ENCODE measurements around the gene RNF220.

Gene RNF220

DNA sequence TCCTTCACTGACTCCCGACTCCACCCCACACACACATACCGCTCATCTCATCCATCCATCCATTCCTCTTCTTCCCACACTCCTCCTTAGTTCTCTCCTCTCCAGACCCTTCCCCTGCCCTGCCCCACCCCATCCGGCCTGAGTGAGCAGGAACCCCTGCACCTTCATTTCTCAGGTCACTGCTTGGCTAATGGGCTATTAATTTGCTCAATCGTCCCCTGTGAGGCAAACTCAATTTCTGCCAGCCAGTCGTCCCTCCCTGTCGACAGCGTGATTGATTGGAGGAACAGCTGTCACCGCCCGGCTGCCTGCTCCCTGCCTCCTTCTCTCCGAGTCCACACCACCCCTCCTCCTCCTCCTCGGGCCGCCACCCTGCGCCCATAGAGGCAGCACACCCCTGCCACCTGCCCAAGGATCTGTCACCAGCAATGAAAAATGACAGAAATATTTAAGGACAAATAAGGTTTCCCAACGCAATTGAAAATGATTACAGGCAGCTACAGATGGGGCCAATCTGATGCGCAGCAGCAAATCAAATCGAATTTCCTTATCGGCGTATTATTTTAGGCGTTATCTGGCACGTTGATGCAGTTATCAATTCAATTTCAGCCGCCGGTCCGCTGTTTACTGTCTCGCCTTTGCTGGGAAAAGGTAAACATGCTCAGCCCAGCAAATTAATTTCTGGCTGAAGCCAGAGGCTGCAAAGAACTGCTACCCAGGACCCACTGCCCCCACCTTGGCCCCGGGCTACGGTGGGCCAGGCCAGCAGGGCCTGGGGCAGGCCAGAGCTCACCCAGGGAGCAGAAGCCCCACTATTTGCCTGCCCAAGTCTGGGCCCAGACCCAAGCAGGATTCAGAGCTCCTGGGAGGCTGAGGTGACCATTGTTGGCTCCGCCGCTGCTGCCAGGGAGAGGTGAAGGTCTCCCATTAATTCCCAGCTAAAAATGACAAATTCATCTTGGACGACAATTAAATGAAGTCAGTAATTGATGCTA is 197.9 kb downstream of the RNF220 start:
- Mint-ChIP-seq H3K27ac (no peak overlapping the region), H3K9me3 (ENCODE audit: low read depth) (no peaks in the 10 kb centered on the region), H3K27me3 (peaks cover 2% of the 10 kb centered on the region), H3K36me3 (no peaks in the 10 kb centered on the region), H3K4me3 (no peak overlapping the region), H3K4me1 (ENCODE audit: low read depth) (no peaks in the 10 kb centered on the region)

DNA sequence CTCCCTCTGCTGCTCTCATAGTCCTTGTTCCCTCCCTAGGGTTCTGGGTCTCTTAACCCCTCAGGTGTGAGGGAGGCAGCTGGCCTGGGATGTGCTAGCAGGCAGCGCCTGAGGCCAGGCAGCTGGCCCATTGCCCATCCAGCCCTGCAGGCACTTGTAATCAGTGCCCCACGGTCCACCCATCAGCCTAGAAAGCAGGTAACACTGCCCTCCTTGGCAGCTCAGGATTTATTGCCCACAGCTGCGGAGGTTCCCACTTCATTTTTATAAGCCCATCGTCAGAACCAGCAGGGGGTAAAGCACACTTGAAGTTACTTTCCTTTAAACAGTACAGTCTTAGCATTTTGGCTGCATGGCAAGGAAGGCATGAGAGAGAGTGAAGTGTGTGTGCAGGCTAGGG is 198.7 kb downstream of the RNF220 start:
- Mint-ChIP-seq H3K27ac (no peak overlapping the region), H3K27me3 (peaks cover 2% of the 10 kb centered on the region), H3K4me1 (ENCODE audit: low read depth) (no peaks in the 10 kb centered on the region), H3K4me3 (no peak overlapping the region), H3K36me3 (no peaks in the 10 kb centered on the region), H3K9me3 (ENCODE audit: low read depth) (no peaks in the 10 kb centered on the region)

DNA sequence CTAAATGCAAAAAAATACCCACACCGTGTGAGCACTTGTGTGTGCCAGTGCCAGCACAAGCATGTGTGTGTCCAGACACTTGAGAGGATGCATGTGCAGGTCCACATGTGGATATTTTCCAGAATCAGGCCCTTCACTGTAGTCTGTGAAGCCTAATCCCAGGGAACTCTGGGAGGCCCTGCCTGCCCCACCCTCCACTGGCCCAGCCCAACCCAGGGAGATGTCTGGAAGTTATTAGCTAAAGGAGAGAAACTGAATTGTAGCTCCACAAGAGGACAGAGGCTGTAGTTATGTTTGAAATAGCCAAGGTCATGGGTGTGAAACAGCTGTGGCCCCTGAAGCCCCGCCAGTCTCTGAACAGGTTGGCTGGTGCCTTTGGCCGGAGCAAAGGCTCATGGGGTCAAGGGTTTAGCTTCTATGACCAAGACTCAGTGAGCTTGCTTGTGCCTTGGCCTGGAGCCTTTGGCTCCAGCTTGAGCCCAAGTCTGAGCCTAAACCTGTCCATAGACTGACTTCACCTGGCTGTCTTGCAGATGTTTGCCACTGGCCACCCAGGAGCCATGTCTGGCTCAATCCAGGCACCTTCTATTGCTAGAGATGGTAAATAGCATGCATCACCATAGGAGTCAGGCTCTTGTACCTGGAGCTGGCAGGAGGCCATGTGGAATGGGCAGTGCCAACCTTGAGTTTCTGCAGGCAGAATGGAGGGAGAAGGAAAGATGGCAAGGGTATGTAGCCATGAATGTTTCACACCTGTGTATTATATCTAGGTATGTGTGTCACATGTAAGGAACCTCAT is 199.3 kb downstream of the RNF220 start:
- Mint-ChIP-seq H3K36me3 (no peaks in the 10 kb centered on the region), H3K9me3 (ENCODE audit: low read depth) (no peaks in the 10 kb centered on the region), H3K27ac (no peak overlapping the region), H3K4me3 (no peak overlapping the region), H3K4me1 (ENCODE audit: low read depth) (no peaks in the 10 kb centered on the region), H3K27me3 (peaks cover 2% of the 10 kb centered on the region)

DNA sequence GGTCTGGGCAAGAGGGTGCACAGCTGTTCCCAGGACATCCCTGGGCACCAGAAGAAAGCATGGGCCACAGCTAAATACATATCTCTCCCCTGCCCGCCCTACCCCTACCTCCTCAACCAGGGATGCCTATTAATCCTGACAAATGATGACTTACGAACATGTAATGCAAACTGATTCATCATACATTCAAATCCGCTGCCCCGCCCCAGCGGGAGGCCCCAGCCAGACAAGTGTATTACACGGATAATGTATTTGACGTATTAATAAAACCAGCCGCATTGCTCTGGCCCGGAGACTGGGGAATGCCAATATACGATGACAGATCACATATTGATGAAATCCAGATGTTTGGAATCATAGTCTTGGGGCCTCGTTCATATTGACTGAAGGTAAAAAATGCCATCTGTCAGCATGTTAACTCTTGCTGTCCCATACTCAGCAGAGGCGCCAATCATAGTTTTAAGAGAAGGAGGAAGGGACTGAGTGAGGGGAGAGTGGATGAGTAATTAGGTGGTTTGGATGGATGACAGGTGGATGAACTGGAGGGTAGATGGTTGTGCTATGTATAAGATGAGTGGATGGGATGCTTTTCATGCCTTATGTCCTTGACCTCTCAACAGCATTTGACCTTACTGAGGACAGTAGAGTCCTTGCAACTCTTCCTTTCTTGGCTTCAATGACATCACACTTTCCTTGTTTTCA is 201.0 kb downstream of the RNF220 start:
- H3K9me3 Mint-ChIP-seq (ENCODE audit: low read depth), result no peaks in the 10 kb centered on the region
- no peaks in the 10 kb centered on the region for H3K4me1 Mint-ChIP-seq (ENCODE audit: low read depth)
- no peaks in the 10 kb centered on the region for H3K36me3 Mint-ChIP-seq
- no peak overlapping the region for H3K4me3 Mint-ChIP-seq
- H3K27ac Mint-ChIP-seq, result no peak overlapping the region
- H3K27me3 Mint-ChIP-seq, result peaks cover 2% of the 10 kb centered on the region

DNA sequence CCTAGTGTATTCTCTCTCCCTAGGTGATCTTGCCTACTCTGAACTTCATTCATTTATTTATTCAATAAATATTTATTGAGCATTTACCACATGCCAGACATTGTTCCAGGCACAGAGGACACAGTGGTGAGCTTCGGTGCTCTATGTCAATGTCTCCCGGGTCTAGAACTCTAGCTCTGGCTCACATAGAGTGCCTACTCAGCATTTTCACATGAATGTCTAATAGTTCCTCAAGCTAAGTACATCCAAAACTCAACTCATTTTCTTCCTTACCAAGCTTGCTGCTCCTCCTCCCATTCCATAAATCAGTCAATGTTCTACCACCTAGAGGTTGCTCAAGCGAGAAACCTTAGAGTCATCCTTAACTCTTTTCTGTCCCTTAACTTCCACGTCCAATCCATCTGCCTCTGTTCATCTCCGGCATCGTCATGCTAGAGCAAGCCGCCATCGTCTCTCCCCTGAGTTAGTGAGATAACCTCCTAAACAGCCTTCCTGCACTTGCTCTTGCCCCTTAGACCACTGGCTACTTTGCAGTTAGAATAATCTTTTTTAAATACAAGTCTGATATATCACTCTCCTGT is 201.7 kb downstream of the RNF220 start:
- Mint-ChIP-seq H3K9me3 (ENCODE audit: low read depth) (no peaks in the 10 kb centered on the region), H3K27ac (no peak overlapping the region), H3K4me3 (no peak overlapping the region), H3K4me1 (ENCODE audit: low read depth) (no peaks in the 10 kb centered on the region), H3K36me3 (no peaks in the 10 kb centered on the region), H3K27me3 (peaks cover 2% of the 10 kb centered on the region)

DNA sequence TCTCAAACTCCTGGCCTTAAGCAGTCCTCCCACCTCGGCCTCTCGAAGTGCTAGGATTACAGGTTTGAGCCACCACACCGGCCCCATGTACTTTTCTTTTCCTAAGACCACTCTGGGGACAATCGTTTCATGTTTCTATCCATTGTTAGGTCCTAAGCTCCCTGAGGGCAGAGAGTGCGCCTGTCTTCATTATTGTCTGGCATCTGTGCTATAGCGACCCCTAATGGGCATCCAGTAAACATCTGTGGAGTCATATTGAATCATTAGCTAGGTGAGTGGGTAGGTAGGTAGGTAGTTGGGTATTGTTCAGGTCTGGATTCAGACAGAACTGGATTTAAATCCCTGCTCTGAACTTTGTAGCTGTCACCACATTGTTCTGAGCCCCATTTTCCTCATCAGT is 203.1 kb downstream of the RNF220 start:
- no peak overlapping the region for H3K27ac Mint-ChIP-seq
- peaks cover 2% of the 10 kb centered on the region for H3K27me3 Mint-ChIP-seq
- no peaks in the 10 kb centered on the region for H3K4me1 Mint-ChIP-seq (ENCODE audit: low read depth)
- H3K9me3 Mint-ChIP-seq (ENCODE audit: low read depth), result no peaks in the 10 kb centered on the region
- no peak overlapping the region for H3K4me3 Mint-ChIP-seq
- no peaks in the 10 kb centered on the region for H3K36me3 Mint-ChIP-seq

DNA sequence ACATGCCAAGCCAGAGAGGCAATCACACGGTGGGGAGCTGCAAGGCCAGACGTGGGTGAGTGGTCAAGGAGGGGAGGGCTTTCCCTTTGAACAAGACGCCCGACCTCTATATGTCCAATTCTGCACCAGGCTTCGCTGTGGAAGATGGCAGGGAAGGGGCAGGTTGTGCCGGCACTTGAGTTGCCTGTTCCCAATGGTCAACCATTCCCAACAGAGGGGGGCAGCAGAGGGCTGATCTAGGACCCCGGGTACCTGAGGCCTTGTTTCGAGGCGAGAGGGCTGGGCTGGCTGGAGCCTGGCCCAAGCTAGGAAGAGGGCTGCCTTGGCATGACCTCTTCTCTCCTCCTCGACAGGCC is 204.3 kb downstream of the RNF220 start:
- Mint-ChIP-seq H3K4me3 (no peak overlapping the region), H3K9me3 (ENCODE audit: low read depth) (no peaks in the 10 kb centered on the region), H3K27ac (no peak overlapping the region), H3K27me3 (peaks cover 2% of the 10 kb centered on the region), H3K4me1 (ENCODE audit: low read depth) (no peaks in the 10 kb centered on the region), H3K36me3 (no peaks in the 10 kb centered on the region)

DNA sequence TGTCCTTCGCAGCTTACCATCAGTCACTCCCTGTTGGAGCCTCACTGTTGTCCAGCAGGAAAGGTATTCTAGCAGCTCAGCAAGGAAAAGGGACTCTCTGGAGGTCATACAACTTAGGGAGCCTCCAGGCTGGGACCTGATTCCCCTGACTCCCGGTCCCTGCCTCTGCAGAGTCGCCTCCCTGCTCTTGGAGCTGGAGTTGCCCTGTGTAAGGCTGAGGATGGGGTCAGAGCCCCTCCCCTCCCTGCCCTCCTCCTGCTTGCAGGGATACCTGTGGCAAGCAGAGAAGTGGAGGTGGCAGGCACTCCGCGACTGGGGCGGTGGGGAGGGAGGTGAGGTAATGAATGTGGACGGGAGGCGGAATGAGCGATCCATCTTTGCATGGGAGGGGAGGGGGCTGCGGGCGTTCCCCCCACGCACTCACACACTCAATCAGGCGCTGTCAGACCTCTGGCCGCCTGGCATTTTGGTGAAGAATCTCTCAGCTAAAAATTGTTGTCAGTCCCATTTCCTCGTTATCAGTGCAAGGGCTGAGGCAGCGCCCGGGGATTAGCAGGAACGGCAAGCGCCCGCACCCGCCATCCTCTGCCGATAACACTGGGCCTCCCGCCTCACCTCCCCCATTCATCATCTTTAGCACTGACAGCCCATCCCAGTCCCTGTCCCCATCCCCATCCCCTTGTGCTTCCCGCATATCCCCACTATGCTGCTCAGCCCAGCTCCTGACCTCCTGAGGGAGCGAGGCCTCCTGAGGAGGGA is 204.9 kb downstream of the RNF220 start:
- Mint-ChIP-seq H3K36me3 (no peaks in the 10 kb centered on the region), H3K27ac (no peak overlapping the region), H3K4me3 (no peak overlapping the region), H3K4me1 (ENCODE audit: low read depth) (no peaks in the 10 kb centered on the region), H3K27me3 (peaks cover 2% of the 10 kb centered on the region), H3K9me3 (ENCODE audit: low read depth) (no peaks in the 10 kb centered on the region)

DNA sequence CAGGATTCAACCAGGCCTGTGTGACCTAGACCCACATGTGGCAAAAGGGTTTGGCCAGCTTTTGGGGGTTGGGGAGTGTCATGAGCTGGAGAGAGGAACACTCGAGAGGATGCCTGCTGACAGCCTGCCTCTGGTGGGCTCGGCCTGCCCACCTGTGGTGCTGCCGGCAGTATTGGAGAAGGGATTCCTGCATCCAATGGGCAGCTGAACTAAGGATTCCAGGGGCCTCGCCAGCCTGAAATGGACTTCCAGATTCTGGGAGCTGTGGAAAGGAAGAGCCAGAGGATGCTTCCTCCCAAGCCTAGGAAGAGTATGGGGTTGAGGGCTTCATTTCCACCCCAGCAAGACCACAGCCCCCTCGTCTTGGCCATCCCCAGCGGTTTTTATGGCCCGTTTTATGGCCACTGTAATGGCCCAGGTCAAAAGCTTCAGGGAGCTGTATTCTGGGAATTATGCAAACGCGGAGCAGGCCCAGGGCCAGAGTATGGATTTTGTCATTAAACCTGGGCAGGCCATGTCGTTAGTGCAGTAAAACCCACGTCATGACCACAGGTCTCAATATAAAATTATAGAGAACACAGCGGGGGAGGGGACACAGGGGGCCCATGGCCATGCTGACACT is 205.6 kb downstream of the RNF220 start:
- Mint-ChIP-seq H3K27me3 (peaks cover 2% of the 10 kb centered on the region), H3K27ac (no peak overlapping the region), H3K9me3 (ENCODE audit: low read depth) (no peaks in the 10 kb centered on the region), H3K4me3 (no peak overlapping the region), H3K4me1 (ENCODE audit: low read depth) (no peaks in the 10 kb centered on the region), H3K36me3 (no peaks in the 10 kb centered on the region)

DNA sequence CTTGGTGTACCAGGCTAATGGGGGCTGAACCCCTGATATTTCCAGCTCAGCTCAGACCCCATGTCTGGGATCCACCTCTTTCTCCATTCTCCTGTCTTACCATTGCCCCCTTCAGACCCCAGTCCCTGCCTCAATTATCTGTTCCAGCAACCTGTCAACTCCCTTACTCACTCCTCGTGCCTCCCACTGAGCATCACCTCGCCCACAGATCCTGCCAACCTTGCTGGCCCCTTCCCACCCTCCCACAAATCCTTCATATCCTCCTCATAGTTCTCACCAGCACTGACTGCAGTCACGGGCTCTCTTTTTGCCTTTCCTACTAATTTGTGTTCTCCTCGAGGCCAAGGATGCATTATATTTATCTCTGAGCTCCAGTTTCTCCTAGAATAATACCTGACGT is 206.4 kb downstream of the RNF220 start:
- H3K27me3 Mint-ChIP-seq, result peaks cover 2% of the 10 kb centered on the region
- H3K27ac Mint-ChIP-seq, result no peak overlapping the region
- H3K4me3 Mint-ChIP-seq, result no peak overlapping the region
- H3K4me1 Mint-ChIP-seq (ENCODE audit: low read depth), result no peaks in the 10 kb centered on the region
- no peaks in the 10 kb centered on the region for H3K9me3 Mint-ChIP-seq (ENCODE audit: low read depth)
- no peaks in the 10 kb centered on the region for H3K36me3 Mint-ChIP-seq

DNA sequence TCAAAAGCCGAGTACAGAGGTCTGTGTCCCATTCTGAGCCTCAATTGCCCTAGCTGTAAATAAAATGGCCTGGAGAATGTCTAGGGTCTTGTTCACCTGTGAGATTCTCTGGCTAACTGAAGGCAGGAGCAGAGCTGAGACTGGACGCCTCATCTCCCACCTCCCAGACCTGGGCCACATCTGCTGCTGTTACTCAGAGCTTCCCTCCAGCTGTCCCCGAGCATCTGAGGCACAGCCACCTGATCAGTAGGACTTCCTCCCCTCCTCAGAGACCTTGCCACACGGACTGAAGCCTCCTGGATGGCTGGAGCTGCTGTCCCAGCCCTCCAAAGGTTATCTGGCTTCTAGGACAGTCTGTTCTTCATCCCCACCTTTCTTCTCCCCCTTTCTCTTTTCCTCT is 206.8 kb downstream of the RNF220 start:
- Mint-ChIP-seq H3K9me3 (ENCODE audit: low read depth) (no peaks in the 10 kb centered on the region), H3K27ac (no peak overlapping the region), H3K36me3 (no peaks in the 10 kb centered on the region), H3K4me1 (ENCODE audit: low read depth) (no peaks in the 10 kb centered on the region), H3K4me3 (no peak overlapping the region), H3K27me3 (peaks cover 2% of the 10 kb centered on the region)

DNA sequence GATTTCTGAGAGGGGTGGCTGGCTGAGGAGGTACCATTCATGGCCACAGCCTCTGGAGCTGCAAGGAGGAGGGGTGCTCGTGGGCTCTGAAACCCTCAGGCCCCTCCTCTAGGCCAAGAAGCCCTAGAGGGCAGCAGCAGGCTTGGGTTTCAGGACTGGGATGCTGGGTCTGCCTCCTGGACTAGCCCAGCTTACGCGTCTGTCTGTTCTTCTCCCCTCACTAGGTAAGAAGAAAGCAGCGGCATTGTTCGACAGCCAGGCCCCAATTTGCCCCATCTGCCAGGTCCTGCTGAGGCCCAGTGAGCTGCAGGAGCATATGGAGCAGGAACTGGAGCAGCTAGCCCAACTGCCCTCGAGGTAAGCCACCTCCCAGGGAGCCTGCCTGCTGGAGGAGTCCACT is 208.9 kb downstream of the RNF220 start:
- no peaks in the 10 kb centered on the region for H3K4me1 Mint-ChIP-seq (ENCODE audit: low read depth)
- H3K27me3 Mint-ChIP-seq, result no peaks in the 10 kb centered on the region
- H3K36me3 Mint-ChIP-seq, result no peaks in the 10 kb centered on the region
- H3K27ac Mint-ChIP-seq, result no peak overlapping the region
- no peaks in the 10 kb centered on the region for H3K9me3 Mint-ChIP-seq (ENCODE audit: low read depth)
- no peak overlapping the region for H3K4me3 Mint-ChIP-seq

DNA sequence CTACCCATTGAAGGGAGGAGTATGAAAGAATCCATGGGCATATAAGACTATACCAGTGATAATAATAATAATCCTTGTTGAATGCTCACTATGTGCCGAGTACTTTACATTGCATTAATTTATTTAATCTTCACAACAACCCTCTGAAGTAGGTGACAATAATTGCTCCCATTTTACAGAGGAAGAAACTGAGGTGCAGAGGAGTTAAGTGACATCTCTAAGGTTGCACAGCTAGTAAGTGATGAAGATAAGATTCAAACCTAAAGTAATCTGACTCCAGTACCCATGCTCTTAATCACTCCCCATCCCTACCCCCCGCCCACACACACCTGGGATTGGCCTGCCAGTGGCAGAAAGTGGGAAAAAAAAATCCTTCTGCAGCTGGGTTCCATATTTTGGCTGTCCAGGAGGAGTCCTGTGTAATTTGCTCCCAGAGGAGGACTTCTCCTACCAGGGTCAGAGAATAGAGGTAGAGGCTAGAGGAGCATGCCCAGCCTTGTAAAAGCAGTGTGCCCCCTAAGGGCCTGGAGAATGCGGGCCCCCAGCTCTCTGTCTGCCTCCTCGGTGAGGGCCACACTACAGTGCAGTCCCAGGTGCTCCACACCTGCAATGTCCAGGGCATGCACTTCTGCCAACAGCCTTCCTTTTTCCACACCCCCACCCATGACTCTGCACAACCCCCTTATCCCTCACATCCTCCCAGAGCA is 211.4 kb downstream of the RNF220 start:
- no peak overlapping the region for H3K27ac Mint-ChIP-seq
- no peaks in the 10 kb centered on the region for H3K27me3 Mint-ChIP-seq
- H3K36me3 Mint-ChIP-seq, result no peaks in the 10 kb centered on the region
- H3K4me1 Mint-ChIP-seq (ENCODE audit: low read depth), result no peaks in the 10 kb centered on the region
- H3K4me3 Mint-ChIP-seq, result no peak overlapping the region
- H3K9me3 Mint-ChIP-seq (ENCODE audit: low read depth), result no peaks in the 10 kb centered on the region
